H1 (cell line): ENCODE measurements around the gene PNPLA1. TPM values are rescaled to one million over a fixed set of nuclear protein-coding genes. Genes with fewer than 3 reads are reported as not detected.

Source experiments
- BCL11A ChIP-seq, 2 experiments: IDR thresholded peaks; one replicate each; pipeline ENCODE4 v1.6.1; 2011; ENCODE audit warnings: low read depth in 2 of 2, low read length in 2 of 2, mild to moderate bottlenecking in 2 of 2
- BRCA1 ChIP-seq: IDR thresholded peaks from 2 replicates; pipeline ENCODE4 v1.6.1; 2012; ENCODE audit warnings: low read depth, low read length, improper control_type of control experiment
- EP300 ChIP-seq, 2 experiments: IDR thresholded peaks; 1 replicate in 1 of 2; 2 replicates in 1 of 2; pipeline ENCODE4 v1.6.1; 2011 to 2012; ENCODE audit warnings: low read depth in 2 of 2, low read length in 2 of 2, mild to moderate bottlenecking in 2 of 2, borderline replicate concordance in 1 of 2, inconsistent platforms in 1 of 2, moderate library complexity in 1 of 2
- JUN ChIP-seq: IDR thresholded peaks from 2 replicates; pipeline ENCODE4 v1.6.1; 2011; ENCODE audit warnings: low read depth, mild to moderate bottlenecking, improper control_type of control experiment, low read length
- JUND ChIP-seq: IDR thresholded peaks from 2 replicates; pipeline ENCODE4 v1.6.1; 2011; ENCODE audit warnings: mild to moderate bottlenecking, improper control_type of control experiment, low read length
- KDM4A ChIP-seq: IDR thresholded peaks from one replicate; pipeline ENCODE4 v1.7.1; 2012; ENCODE audit warnings: low read depth, mild to moderate bottlenecking, moderate library complexity, low read length, inconsistent platforms; ENCODE audit not compliant: severe bottlenecking
- POLR2A ChIP-seq, 2 experiments: IDR thresholded peaks; 1 replicate in 1 of 2; 2 replicates in 1 of 2; pipeline ENCODE4 v1.6.1; 2011; ENCODE audit warnings: low read depth in 2 of 2, low read length in 2 of 2, mild to moderate bottlenecking in 2 of 2; ENCODE audit errors: control extremely low read depth in 1 of 2
- RAD21 ChIP-seq, 2 experiments: IDR thresholded peaks in 1 of 2; conservative IDR thresholded peaks in 1 of 2; 2 replicates each; pipeline ENCODE4 v1.6.1; 2011; ENCODE audit warnings: low read depth in 2 of 2, low read length in 2 of 2, improper control_type of control experiment in 1 of 2, inconsistent platforms in 1 of 2, mild to moderate bottlenecking in 1 of 2, moderate library complexity in 1 of 2
- RFX5 ChIP-seq: IDR thresholded peaks from 2 replicates; pipeline ENCODE4 v1.6.1; 2011; ENCODE audit warnings: low read depth, low read length, improper control_type of control experiment, borderline replicate concordance
- SP4 ChIP-seq: IDR thresholded peaks from 2 replicates; pipeline ENCODE4 v1.6.1; 2012; ENCODE audit warnings: low read length, inconsistent platforms
- SUZ12 ChIP-seq: fragments of 200-600 bp; sonication (generic); IDR thresholded peaks from 2 replicates; pipeline ENCODE4 v1.6.1; 2012; ENCODE audit warnings: mild to moderate bottlenecking, inconsistent platforms, low read length, moderate library complexity, mixed read lengths
- TAF1 ChIP-seq: IDR thresholded peaks from 2 replicates; pipeline ENCODE4 v1.6.1; 2011; ENCODE audit warnings: mild to moderate bottlenecking, low read depth, low read length
- polyA plus RNA-seq, 7 experiments: library from polyadenylated mRNA; depleted of rRNA in 3 of 7; stranded (reverse) in 5 of 7; unstranded in 2 of 7; fragments of >200 nt in 5 of 7; fragments of 200-250 nt in 2 of 7; gene quantifications; 1 replicate in 5 of 7; 2 replicates in 1 of 7; 4 replicates in 1 of 7; pipeline versions ENCODE4 v1.2.1 to v1.2.3, GENCODE V29; 2011 to 2013; ENCODE audit warnings: missing spikeins in 2 of 7, mixed read lengths in 2 of 7
- total RNA-seq: library from RNA; stranded (reverse); fragmentation: NEBNext Ultra II Directional; extraction: Animal tissue kit (Norgen Biotek cat#: 25700); gene quantifications from 2 replicates; pipeline ENCODE4 v1.2.1, GENCODE V29; 2021
- TF ChIP-seq, protein P1 (sequence below): fragments of 300-600 bp; sonication (generic); IDR thresholded peaks from 2 replicates; pipeline ENCODE4 v1.7.1; 2012; ENCODE audit warnings: low read length, moderate library complexity, mild to moderate bottlenecking, inconsistent platforms; ENCODE audit not compliant: insufficient replicate concordance

The PNPLA1 gene
- total and polyA plus RNA-seq, 2 of the 8 experiments (the other 6 are each of a cell fraction or from before 2014, with no cell fraction given): not detected

DNA sequence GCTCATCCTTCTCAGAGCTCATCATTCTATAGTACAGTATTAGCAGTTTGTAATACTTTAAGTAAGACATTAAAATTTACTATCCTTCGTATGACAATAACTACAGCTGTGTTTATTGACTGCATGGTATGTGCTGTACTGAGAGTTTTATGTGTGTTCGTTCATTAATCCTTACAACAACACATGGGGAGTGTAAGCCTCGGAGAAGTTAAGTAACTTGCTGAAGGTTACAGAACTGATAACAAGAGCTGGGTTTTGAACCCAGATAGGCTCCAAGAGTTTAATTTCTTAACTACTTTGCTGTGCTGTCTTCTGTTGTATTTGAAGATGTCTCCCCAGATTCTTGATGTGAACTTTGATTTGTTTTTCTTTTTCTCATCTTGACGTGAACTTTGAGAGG, 49.6 kb upstream of the PNPLA1 start (continued):
- TF ChIP-seq, protein P1, sequence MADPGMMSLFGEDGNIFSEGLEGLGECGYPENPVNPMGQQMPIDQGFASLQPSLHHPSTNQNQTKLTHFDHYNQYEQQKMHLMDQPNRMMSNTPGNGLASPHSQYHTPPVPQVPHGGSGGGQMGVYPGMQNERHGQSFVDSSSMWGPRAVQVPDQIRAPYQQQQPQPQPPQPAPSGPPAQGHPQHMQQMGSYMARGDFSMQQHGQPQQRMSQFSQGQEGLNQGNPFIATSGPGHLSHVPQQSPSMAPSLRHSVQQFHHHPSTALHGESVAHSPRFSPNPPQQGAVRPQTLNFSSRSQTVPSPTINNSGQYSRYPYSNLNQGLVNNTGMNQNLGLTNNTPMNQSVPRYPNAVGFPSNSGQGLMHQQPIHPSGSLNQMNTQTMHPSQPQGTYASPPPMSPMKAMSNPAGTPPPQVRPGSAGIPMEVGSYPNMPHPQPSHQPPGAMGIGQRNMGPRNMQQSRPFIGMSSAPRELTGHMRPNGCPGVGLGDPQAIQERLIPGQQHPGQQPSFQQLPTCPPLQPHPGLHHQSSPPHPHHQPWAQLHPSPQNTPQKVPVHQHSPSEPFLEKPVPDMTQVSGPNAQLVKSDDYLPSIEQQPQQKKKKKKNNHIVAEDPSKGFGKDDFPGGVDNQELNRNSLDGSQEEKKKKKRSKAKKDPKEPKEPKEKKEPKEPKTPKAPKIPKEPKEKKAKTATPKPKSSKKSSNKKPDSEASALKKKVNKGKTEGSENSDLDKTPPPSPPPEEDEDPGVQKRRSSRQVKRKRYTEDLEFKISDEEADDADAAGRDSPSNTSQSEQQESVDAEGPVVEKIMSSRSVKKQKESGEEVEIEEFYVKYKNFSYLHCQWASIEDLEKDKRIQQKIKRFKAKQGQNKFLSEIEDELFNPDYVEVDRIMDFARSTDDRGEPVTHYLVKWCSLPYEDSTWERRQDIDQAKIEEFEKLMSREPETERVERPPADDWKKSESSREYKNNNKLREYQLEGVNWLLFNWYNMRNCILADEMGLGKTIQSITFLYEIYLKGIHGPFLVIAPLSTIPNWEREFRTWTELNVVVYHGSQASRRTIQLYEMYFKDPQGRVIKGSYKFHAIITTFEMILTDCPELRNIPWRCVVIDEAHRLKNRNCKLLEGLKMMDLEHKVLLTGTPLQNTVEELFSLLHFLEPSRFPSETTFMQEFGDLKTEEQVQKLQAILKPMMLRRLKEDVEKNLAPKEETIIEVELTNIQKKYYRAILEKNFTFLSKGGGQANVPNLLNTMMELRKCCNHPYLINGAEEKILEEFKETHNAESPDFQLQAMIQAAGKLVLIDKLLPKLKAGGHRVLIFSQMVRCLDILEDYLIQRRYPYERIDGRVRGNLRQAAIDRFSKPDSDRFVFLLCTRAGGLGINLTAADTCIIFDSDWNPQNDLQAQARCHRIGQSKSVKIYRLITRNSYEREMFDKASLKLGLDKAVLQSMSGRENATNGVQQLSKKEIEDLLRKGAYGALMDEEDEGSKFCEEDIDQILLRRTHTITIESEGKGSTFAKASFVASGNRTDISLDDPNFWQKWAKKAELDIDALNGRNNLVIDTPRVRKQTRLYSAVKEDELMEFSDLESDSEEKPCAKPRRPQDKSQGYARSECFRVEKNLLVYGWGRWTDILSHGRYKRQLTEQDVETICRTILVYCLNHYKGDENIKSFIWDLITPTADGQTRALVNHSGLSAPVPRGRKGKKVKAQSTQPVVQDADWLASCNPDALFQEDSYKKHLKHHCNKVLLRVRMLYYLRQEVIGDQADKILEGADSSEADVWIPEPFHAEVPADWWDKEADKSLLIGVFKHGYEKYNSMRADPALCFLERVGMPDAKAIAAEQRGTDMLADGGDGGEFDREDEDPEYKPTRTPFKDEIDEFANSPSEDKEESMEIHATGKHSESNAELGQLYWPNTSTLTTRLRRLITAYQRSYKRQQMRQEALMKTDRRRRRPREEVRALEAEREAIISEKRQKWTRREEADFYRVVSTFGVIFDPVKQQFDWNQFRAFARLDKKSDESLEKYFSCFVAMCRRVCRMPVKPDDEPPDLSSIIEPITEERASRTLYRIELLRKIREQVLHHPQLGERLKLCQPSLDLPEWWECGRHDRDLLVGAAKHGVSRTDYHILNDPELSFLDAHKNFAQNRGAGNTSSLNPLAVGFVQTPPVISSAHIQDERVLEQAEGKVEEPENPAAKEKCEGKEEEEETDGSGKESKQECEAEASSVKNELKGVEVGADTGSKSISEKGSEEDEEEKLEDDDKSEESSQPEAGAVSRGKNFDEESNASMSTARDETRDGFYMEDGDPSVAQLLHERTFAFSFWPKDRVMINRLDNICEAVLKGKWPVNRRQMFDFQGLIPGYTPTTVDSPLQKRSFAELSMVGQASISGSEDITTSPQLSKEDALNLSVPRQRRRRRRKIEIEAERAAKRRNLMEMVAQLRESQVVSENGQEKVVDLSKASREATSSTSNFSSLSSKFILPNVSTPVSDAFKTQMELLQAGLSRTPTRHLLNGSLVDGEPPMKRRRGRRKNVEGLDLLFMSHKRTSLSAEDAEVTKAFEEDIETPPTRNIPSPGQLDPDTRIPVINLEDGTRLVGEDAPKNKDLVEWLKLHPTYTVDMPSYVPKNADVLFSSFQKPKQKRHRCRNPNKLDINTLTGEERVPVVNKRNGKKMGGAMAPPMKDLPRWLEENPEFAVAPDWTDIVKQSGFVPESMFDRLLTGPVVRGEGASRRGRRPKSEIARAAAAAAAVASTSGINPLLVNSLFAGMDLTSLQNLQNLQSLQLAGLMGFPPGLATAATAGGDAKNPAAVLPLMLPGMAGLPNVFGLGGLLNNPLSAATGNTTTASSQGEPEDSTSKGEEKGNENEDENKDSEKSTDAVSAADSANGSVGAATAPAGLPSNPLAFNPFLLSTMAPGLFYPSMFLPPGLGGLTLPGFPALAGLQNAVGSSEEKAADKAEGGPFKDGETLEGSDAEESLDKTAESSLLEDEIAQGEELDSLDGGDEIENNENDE: no peak
- TF ChIP-seq SP4 (no peak), KDM4A (no peak), POLR2A (IDR thresholded peaks at IDR 0.05; ENCODE audit: control extremely low read depth in 1 of 2, low read depth in 2 of 2, low read length in 2 of 2) (no peak), EP300 (IDR thresholded peaks at IDR 0.05; ENCODE audit: borderline replicate concordance in 1 of 2, low read depth in 2 of 2, low read length in 2 of 2) (no peak), RAD21 (IDR thresholded peaks at IDR 0.05 in 1 of 2, conservative IDR thresholded peaks at IDR 0.05 in 1 of 2; ENCODE audit: low read depth in 2 of 2, low read length in 2 of 2) (no peak), RFX5 (no peak), JUND (no peak), BRCA1 (no peak), BCL11A (IDR thresholded peaks at IDR 0.05; ENCODE audit: low read depth in 2 of 2, low read length in 2 of 2) (no peak), JUN (no peak), TAF1 (no peak), SUZ12 (no peak)
